Measurements from ENCODE around the gene PRKCQ. TPM values are rescaled to one million over a fixed set of nuclear protein-coding genes. Genes with fewer than 3 reads are reported as not detected.

PRKCQ gene
- total and polyA plus RNA-seq, 2 of the 4 experiments (the other 2 are of a cell fraction) = under 0.01 to 0.03 TPM

DNA sequence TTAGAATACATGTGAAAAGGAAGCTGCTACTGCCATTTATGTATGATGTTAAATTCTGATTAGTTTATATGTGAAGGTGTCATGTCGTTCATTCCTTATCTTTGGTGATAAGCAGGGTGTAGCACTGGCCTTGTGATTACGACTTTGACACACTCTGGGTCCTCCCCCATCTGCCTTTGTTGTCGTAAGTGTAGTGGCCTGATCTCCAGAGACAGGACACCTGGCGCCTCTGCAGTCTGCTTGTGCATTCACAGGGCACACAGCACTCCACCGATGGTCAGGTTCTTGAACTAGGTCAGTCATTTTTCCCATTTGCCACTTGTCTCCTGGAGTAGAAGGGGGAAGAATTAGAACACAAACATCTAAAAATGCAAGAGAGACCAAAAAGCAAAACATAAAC, 186.0 kb downstream of the PRKCQ start:
- H4K91ac ChIP-seq (ENCODE audit: insufficient read depth, low read depth, low read length) = no peak overlapping the region
- H4K5ac ChIP-seq (ENCODE audit: low read depth, low read length) = 0 out of 2 replicates have a peak overlapping the region, but pooled peaks have one; percentile 20
- H3K9me3 ChIP-seq (ENCODE audit: control insufficient read depth, insufficient read depth, low read length) = peaks cover 9% of the 10 kb centered on the region
- H3K9ac ChIP-seq (ENCODE audit: low read depth, low read length) = no peak overlapping the region; the same call in 1 of the 2 replicates
- H3K27me3 ChIP-seq (ENCODE audit: control insufficient read depth, insufficient read depth, low read length) = no peaks in the 10 kb centered on the region
- ChIA-PET POLR2A (ENCODE audit: unreplicated experiment) (no interaction called here), CTCF (no interaction called here)
- H3K4me3 ChIP-seq (ENCODE audit: insufficient read depth, low read depth, low read length) = no peak overlapping the region
- DNase-seq = no peak
- BruUV-seq (replicated peaks) = no TSS peak
- no peak overlapping the region for H3K23ac ChIP-seq (ENCODE audit: low read depth, low read length)
- no peaks in the 10 kb centered on the region for H3K36me3 ChIP-seq (ENCODE audit: control insufficient read depth, insufficient read depth, low read length)
- H2BK15ac ChIP-seq (ENCODE audit: low read depth, low read length) = 0 out of 3 replicates have a peak overlapping the region, but pooled peaks have one; percentile 35
- TF ChIP-seq, protein P1, sequence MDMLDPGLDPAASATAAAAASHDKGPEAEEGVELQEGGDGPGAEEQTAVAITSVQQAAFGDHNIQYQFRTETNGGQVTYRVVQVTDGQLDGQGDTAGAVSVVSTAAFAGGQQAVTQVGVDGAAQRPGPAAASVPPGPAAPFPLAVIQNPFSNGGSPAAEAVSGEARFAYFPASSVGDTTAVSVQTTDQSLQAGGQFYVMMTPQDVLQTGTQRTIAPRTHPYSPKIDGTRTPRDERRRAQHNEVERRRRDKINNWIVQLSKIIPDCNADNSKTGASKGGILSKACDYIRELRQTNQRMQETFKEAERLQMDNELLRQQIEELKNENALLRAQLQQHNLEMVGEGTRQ (IDR thresholded peaks at IDR 0.05; ENCODE audit: low read depth, low read length) = no peak
- TF ChIP-seq MXI1 (IDR thresholded peaks at IDR 0.05; ENCODE audit: borderline replicate concordance, low read depth, low read length) = no peak
- TF ChIP-seq, protein P2, sequence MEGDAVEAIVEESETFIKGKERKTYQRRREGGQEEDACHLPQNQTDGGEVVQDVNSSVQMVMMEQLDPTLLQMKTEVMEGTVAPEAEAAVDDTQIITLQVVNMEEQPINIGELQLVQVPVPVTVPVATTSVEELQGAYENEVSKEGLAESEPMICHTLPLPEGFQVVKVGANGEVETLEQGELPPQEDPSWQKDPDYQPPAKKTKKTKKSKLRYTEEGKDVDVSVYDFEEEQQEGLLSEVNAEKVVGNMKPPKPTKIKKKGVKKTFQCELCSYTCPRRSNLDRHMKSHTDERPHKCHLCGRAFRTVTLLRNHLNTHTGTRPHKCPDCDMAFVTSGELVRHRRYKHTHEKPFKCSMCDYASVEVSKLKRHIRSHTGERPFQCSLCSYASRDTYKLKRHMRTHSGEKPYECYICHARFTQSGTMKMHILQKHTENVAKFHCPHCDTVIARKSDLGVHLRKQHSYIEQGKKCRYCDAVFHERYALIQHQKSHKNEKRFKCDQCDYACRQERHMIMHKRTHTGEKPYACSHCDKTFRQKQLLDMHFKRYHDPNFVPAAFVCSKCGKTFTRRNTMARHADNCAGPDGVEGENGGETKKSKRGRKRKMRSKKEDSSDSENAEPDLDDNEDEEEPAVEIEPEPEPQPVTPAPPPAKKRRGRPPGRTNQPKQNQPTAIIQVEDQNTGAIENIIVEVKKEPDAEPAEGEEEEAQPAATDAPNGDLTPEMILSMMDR (conservative IDR thresholded peaks at IDR 0.05; ENCODE audit: low read depth, low read length) = no peak
- TF ChIP-seq SMC3 (IDR thresholded peaks at IDR 0.05; ENCODE audit: low read depth, low read length) = no peak
- no peak for TF ChIP-seq RAD21 (IDR thresholded peaks at IDR 0.05; ENCODE audit: low read length)
- no peak for TF ChIP-seq MAFK (IDR thresholded peaks at IDR 0.05; ENCODE audit: low read depth, low read length)
- TF ChIP-seq, protein P3, sequence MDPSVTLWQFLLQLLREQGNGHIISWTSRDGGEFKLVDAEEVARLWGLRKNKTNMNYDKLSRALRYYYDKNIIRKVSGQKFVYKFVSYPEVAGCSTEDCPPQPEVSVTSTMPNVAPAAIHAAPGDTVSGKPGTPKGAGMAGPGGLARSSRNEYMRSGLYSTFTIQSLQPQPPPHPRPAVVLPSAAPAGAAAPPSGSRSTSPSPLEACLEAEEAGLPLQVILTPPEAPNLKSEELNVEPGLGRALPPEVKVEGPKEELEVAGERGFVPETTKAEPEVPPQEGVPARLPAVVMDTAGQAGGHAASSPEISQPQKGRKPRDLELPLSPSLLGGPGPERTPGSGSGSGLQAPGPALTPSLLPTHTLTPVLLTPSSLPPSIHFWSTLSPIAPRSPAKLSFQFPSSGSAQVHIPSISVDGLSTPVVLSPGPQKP (IDR thresholded peaks at IDR 0.05; ENCODE audit: borderline replicate concordance, low read depth, low read length) = no peak
- no peak for TF ChIP-seq CHD1 (IDR thresholded peaks at IDR 0.05; ENCODE audit: low read depth, low read length)
- no peak for TF ChIP-seq MAZ (IDR thresholded peaks at IDR 0.05; ENCODE audit: borderline replicate concordance, low read depth, low read length)
- TF ChIP-seq BHLHE40 (IDR thresholded peaks at IDR 0.05; ENCODE audit: low read depth, low read length) = no peak
- no peak for TF ChIP-seq NFE2L2 (IDR thresholded peaks at IDR 0.05; ENCODE audit: low read depth, low read length)
- no peak for TF ChIP-seq CEBPB (IDR thresholded peaks at IDR 0.05; ENCODE audit: low read depth, low read length)
- no peak for TF ChIP-seq POLR2A (IDR thresholded peaks at IDR 0.05; ENCODE audit: low read depth, low read length)
- TF ChIP-seq FOS (IDR thresholded peaks at IDR 0.05; ENCODE audit: low read depth, low read length) = no peak
- TF ChIP-seq RFX5 (IDR thresholded peaks at IDR 0.05; ENCODE audit: low read depth, low read length) = no peak
- TF ChIP-seq RCOR1 (IDR thresholded peaks at IDR 0.05; ENCODE audit: insufficient replicate concordance, low read length) = no peak
- WGBS, 2 experiments (ENCODE audit: extremely low coverage in 2 of 2, insufficient read length in 1 of 2) = 70% methylated on average over 2 of the region's 5 CpGs; no CpG with 5 or more reads in 1 of the 2 experiments
- intact Hi-C loops (cut with micrococcal nuclease) (loop anchor here (10.0 kb wide), 1 partner anchor 149 kb away; no protein-coding TSS in a partner anchor), dilution Hi-C loops (cut with HindIII; ENCODE audit: low sequenced_read_pairs, unreplicated experiment) (no loop called here), in situ Hi-C loops (cut with MboI; ENCODE audit: low sequenced_read_pairs) (loop anchor here (10.0 kb wide), 1 partner anchor 169 kb away; no protein-coding TSS in a partner anchor)
- H3K27ac ChIP-seq (ENCODE audit: insufficient read depth, low read length) = no peak overlapping the region
- H3K4me2 ChIP-seq (ENCODE audit: low read depth, low read length) = no peak overlapping the region
- H2AK9ac ChIP-seq (replicated peaks; ENCODE audit: low read depth, low read length, poor library complexity) = no peak overlapping the region
- no peaks in the 10 kb centered on the region for H3K79me1 ChIP-seq (ENCODE audit: low read depth in 1 of 2, low read length in 2 of 2)
- no peak for ATAC-seq (ENCODE audit: low read depth)
- H2AFZ ChIP-seq (replicated peaks; ENCODE audit: low read length, poor library complexity) = no peak overlapping the region
- H2BK120ac ChIP-seq (ENCODE audit: low read depth, low read length) = peak overlapping the region; percentile 23; the same call in 1 of the 2 replicates
- peaks cover 6% of the 10 kb centered on the region for H3K4me1 ChIP-seq (ENCODE audit: control insufficient read depth, insufficient read depth, low read length)
- H3K4ac ChIP-seq (ENCODE audit: low read depth, low read length) = 0 out of 2 replicates have a peak overlapping the region, but pooled peaks have one; percentile 23
- H3K14ac ChIP-seq (replicated peaks; ENCODE audit: low read depth, low read length) = no peak overlapping the region
- peak overlapping the region; percentile 33 for H2AK5ac ChIP-seq (ENCODE audit: low read depth, low read length)
- H3K18ac ChIP-seq (ENCODE audit: low read depth, low read length) = no peak overlapping the region
- H2BK5ac ChIP-seq (ENCODE audit: low read depth, low read length, poor library complexity, severe bottlenecking) = no peak overlapping the region
- H4K20me1 ChIP-seq (ENCODE audit: insufficient read depth, low read length) = no peaks in the 10 kb centered on the region
- peaks cover 6% of the 10 kb centered on the region; the same call in 1 of the 2 replicates for H3K9me1 ChIP-seq (ENCODE audit: insufficient read depth, low read length)
- H2BK20ac ChIP-seq (ENCODE audit: low read depth, low read length) = peak overlapping the region; percentile 34; the same call in 1 of the 2 replicates
- H3K56ac ChIP-seq (ENCODE audit: extremely low read depth, insufficient read depth, low read length) = no peak overlapping the region
- H4K8ac ChIP-seq (ENCODE audit: low read depth in 2 of 2, low read length in 2 of 2) = no peak overlapping the region
